GM12878 (cell line): Measurements from ENCODE around the gene BBS9. TPM values are rescaled to one million over a fixed set of nuclear protein-coding genes. Genes with fewer than 3 reads are reported as not detected.

Experiments used
- ATAC-seq: fragments of 200-7000 bp; cut with Tn5 transposase; 3 replicates; pipeline ENCODE4 v1.9.1; 2020; ENCODE audit warnings: mild to moderate bottlenecking, moderate library complexity
- BruUV-seq: library from RNA; stranded (reverse); fragments of 400-500 nt; replicated peaks from 2 replicates; lab custom pipeline; 2021; lab: Mats Ljungman, UMichigan
- CTCF ChIA-PET: fragments of 300-600 bp; sonication (Branson Sonifier 250); formaldehyde crosslinking; extraction: SDS; loops from one replicate; lab custom pipeline; 2021; ENCODE audit warnings: inconsistent platforms; lab: Yijun Ruan, JAX
- POLR2A ChIA-PET: fragments of 350-600 bp; formaldehyde crosslinking; extraction: SDS; loops from one replicate; lab custom pipeline; 2021; ENCODE audit warnings: inconsistent platforms; lab: Charles Lee
- RAD21 ChIA-PET: fragments of 300-600 bp; sonication (Branson Sonifier 250); formaldehyde crosslinking; loops from one replicate; lab custom pipeline; 2023; ENCODE audit warnings: antibody characterized with exemption; ENCODE audit not compliant: unreplicated experiment; lab: Charles Lee
- SMC1A ChIA-PET: fragments of 300-600 bp; sonication (Branson Sonifier 250); formaldehyde crosslinking; loops from one replicate; lab custom pipeline; 2023; ENCODE audit not compliant: unreplicated experiment, uncharacterized antibody; lab: Charles Lee
- DNase-seq: peaks from one replicate; pipeline ENCODE4 v3.0.0-alpha.2; 2011; ENCODE audit warnings: low read depth, low spot score
- FAIRE-seq: peaks from 3 replicates; lab custom pipeline; 2011; peaks lifted over from hg19 to GRCh38; lab: Jason Lieb, UNC
- H2AFZ ChIP-seq: 2 replicates; pipeline ENCODE4 v1.6.0; 2011; ENCODE audit warnings: low read depth, low read length, control low read depth; ENCODE audit not compliant: control insufficient read depth
- H3K27ac ChIP-seq: 2 replicates; pipeline ENCODE4 v1.5.1; 2011; ENCODE audit warnings: control low read depth; ENCODE audit not compliant: control insufficient read depth, insufficient read depth
- H3K27me3 ChIP-seq, 2 experiments: replicated peaks in 1 of 2; 2 replicates each; pipeline versions ENCODE4 v1.6.0 to v1.6.1; 2011; ENCODE audit warnings: low read length in 1 of 2; ENCODE audit not compliant: control insufficient read depth in 2 of 2, insufficient read depth in 2 of 2
- H3K36me3 ChIP-seq, 2 experiments: 2 replicates each; pipeline ENCODE4 v1.5.1; 2011; ENCODE audit warnings: low read length in 1 of 2; ENCODE audit not compliant: control insufficient read depth in 2 of 2, insufficient read depth in 2 of 2
- H3K4me1 ChIP-seq: 2 replicates; pipeline ENCODE4 v1.6.1; 2011; ENCODE audit warnings: mild to moderate bottlenecking, low read length, moderate library complexity, mixed read lengths; ENCODE audit not compliant: control insufficient read depth, insufficient read depth
- H3K4me2 ChIP-seq: 2 replicates; pipeline ENCODE4 v1.6.0; 2011; ENCODE audit warnings: control low read depth; ENCODE audit not compliant: control insufficient read depth, insufficient read depth
- H3K4me3 ChIP-seq: fragments of 200-600 bp; sonication (generic); 2 replicates; pipeline ENCODE4 v1.5.1; 2016
- H3K79me2 ChIP-seq: 2 replicates; pipeline ENCODE4 v1.6.0; 2011; ENCODE audit warnings: low read length; ENCODE audit not compliant: control insufficient read depth, insufficient read depth
- H3K9ac ChIP-seq: 2 replicates; pipeline ENCODE4 v1.8.0; 2011; ENCODE audit warnings: low read length, control low read depth, mixed read lengths; ENCODE audit not compliant: control insufficient read depth, insufficient read depth
- H3K9me3 ChIP-seq: replicated peaks from 3 replicates; pipeline ENCODE4 v1.5.1; 2011; ENCODE audit warnings: mild to moderate bottlenecking, low read length; ENCODE audit not compliant: control insufficient read depth, insufficient read depth
- H4K20me1 ChIP-seq: 2 replicates; pipeline ENCODE4 v1.6.0; 2011; ENCODE audit not compliant: control insufficient read depth, insufficient read depth
- ATF3 ChIP-seq: IDR thresholded peaks from 2 replicates; pipeline ENCODE4 v1.6.1; 2011; ENCODE audit warnings: low read depth, mild to moderate bottlenecking, low read length, moderate library complexity, borderline replicate concordance; ENCODE audit errors: extremely low read depth
- BMI1 ChIP-seq: fragments of 450-650 bp; IDR thresholded peaks from 2 replicates; pipeline ENCODE4 v1.6.1; 2016; ENCODE audit warnings: mild to moderate bottlenecking, moderate library complexity, borderline replicate concordance
- CEBPB ChIP-seq, 2 experiments: fragments of 150-350 bp in 1 of 2; IDR thresholded peaks; 2 replicates each; pipeline ENCODE4 v1.6.1; 2012 to 2014; ENCODE audit warnings: low read depth in 2 of 2, low read length in 2 of 2, borderline replicate concordance in 1 of 2, inconsistent platforms in 1 of 2
- CHD1 ChIP-seq: IDR thresholded peaks from 2 replicates; pipeline ENCODE4 v1.6.1; 2012; ENCODE audit warnings: low read depth, low read length, improper control_type of control experiment
- CHD2 ChIP-seq: IDR thresholded peaks from 2 replicates; pipeline ENCODE4 v1.6.1; 2011; ENCODE audit warnings: low read depth, low read length, improper control_type of control experiment, borderline replicate concordance
- E2F8 ChIP-seq: fragments of 450-650 bp; IDR thresholded peaks from 2 replicates; pipeline ENCODE4 v1.6.1; 2018; ENCODE audit warnings: mild to moderate bottlenecking, low read depth, moderate library complexity; ENCODE audit not compliant: partially characterized antibody
- HDAC2 ChIP-seq: fragments of 200-600 bp; sonication (generic); IDR thresholded peaks from 2 replicates; pipeline ENCODE4 v1.6.1; 2017
- NFIC ChIP-seq: IDR thresholded peaks from 2 replicates; pipeline ENCODE4 v1.6.1; 2012; ENCODE audit warnings: low read depth, mild to moderate bottlenecking, inconsistent platforms, low read length, moderate library complexity
- NR2F1 ChIP-seq: fragments of 450-650 bp; conservative IDR thresholded peaks from 2 replicates; pipeline ENCODE4 v1.6.1; 2017; ENCODE audit warnings: mild to moderate bottlenecking
- RB1 ChIP-seq: fragments of 450-650 bp; formaldehyde crosslinking; IDR thresholded peaks from 2 replicates; pipeline ENCODE4 v1.6.1; 2017; ENCODE audit warnings: mild to moderate bottlenecking, borderline replicate concordance
- YBX1 ChIP-seq: fragments of 450-650 bp; IDR thresholded peaks from 2 replicates; pipeline ENCODE4 v1.6.1; 2016; ENCODE audit warnings: antibody characterized with exemption
- ZBTB4 ChIP-seq: fragments of 450-650 bp; formaldehyde crosslinking; IDR thresholded peaks from 2 replicates; pipeline ENCODE4 v1.4.0; 2022; ENCODE audit warnings: mild to moderate bottlenecking, moderate library complexity
- WGBS: methylation state at CpG from one replicate; pipeline ENCODE4 v1.1.6; 2016; ENCODE audit warnings: low lambda C conversion rate; ENCODE audit not compliant: insufficient replicate concordance, insufficient coverage; ENCODE audit errors: missing lambda C conversion rate; 5-methylcytosine and 5-hydroxymethylcytosine counted together
- in situ Hi-C: fragments of 300-500 bp; cut with MboI; formaldehyde crosslinking; loops from 9 replicates; pipeline ENCODE4 v1.14.3; 2018; ENCODE audit warnings: mixed read lengths
- intact Hi-C: fragments of 100-400 bp; cut with micrococcal nuclease; formaldehyde crosslinking; loops from one replicate; pipeline ENCODE4 v1.14.2; 2022; ENCODE audit not compliant: unreplicated experiment
- polyA plus RNA-seq, 11 experiments: library from polyadenylated mRNA; depleted of rRNA in 4 of 11; unstranded in 6 of 11; stranded (reverse) in 5 of 11; fragments of >200 nt; fragmentation: Nextera tagmentation in 4 of 11; fragmentation: Illumina TruSeq in 1 of 11; extraction: Ambion mirVana in 4 of 11; extraction: Trizol in 1 of 11; gene quantifications; 1 replicate in 1 of 11; 2 replicates in 10 of 11; pipeline versions ENCODE4 v1.2.1 to v1.2.3, GENCODE V29; 2011 to 2016; ENCODE audit warnings: inconsistent platforms in 2 of 11, missing spikeins in 2 of 11, low read depth in 1 of 11
- total RNA-seq, 4 experiments: library from RNA; depleted of rRNA in 3 of 4; stranded (reverse); fragments of >200 nt in 3 of 4; fragmentation: Illumina TruSeq in 1 of 4; extraction: Trizol in 1 of 4; gene quantifications; 2 replicates each; pipeline versions ENCODE4 v1.2.1 to v1.2.3, GENCODE V29; 2013 to 2021

Gene BBS9
- total and polyA plus RNA-seq, 10 of the 15 experiments (the other 5 are each of a cell fraction or from before 2014, with no cell fraction given): 1.2 to 5.6 (median 2.3) TPM

- Histone ChIP-seq H4K20me1 (no peaks in the 10 kb centered on the region), H3K9ac (no peak overlapping the region), H3K4me1 (peaks cover 11% of the 10 kb centered on the region; the same call in 1 of the 2 replicates), H3K36me3 (no peaks in the 10 kb centered on the region), H3K4me3 (no peak overlapping the region), H2AFZ (no peak overlapping the region), H3K79me2 (peaks cover 25% of the 10 kb centered on the region), H3K4me2 (no peak overlapping the region), H3K9me3 (no peaks in the 10 kb centered on the region), H3K27ac (no peak overlapping the region), H3K27me3 (no peaks in the 10 kb centered on the region; a peak in 1 of 4 replicates)
- ATAC-seq (no peak), FAIRE-seq (no peak), DNase-seq (no peak)
- ChIA-PET SMC1A (no interaction called here), CTCF (no interaction called here), POLR2A (no interaction called here), RAD21 (no interaction called here)
- TF ChIP-seq BMI1: no peak
- no peak for TF ChIP-seq CHD1
- TF ChIP-seq HDAC2: no peak
- no peak for TF ChIP-seq E2F8
- in situ Hi-C loops: no loop called here
- no TSS peak for BruUV-seq
- 2% methylated on average over 3 of the region's 3 CpGs for WGBS
- intact Hi-C loops: no loop called here
Observed at GRCh38 chr7:33111614-33112013, 17.8 kb upstream of the BBS9 start.

GRCh38 chr7:33114976-33115375 is 14.4 kb upstream of the BBS9 start:
- no peaks in the 10 kb centered on the region for H3K36me3 ChIP-seq
- SMC1A ChIA-PET: no interaction called here
- BruUV-seq: no TSS peak
- ATAC-seq (no peak), FAIRE-seq (no peak), DNase-seq (no peak)
- no peaks in the 10 kb centered on the region for H3K9me3 ChIP-seq
- no peak overlapping the region for H3K4me2 ChIP-seq
- no peak for TF ChIP-seq NR2F1
- TF ChIP-seq ATF3: no peak
- no peak for TF ChIP-seq ZBTB4 (CRISPR knock-in tag)
- no peak for TF ChIP-seq NFIC
- TF ChIP-seq YBX1: no peak
- no peak for TF ChIP-seq CEBPB (IDR thresholded peaks at IDR 0.05; ENCODE audit: borderline replicate concordance in 1 of 2, low read depth in 2 of 2, low read length in 2 of 2)
- TF ChIP-seq CHD2: no peak
- TF ChIP-seq BMI1: no peak
- no peak for TF ChIP-seq RB1
- TF ChIP-seq, all 136 proteins: peak for 0
- Histone ChIP-seq H3K4me3 (no peak overlapping the region), H3K79me2 (no peaks in the 10 kb centered on the region), H3K27ac (no peak overlapping the region), H2AFZ (no peak overlapping the region), H4K20me1 (no peaks in the 10 kb centered on the region), H3K9ac (no peak overlapping the region), H3K4me1 (no peaks in the 10 kb centered on the region), H3K27me3 (no peaks in the 10 kb centered on the region; a peak in 1 of 4 replicates)
- POLR2A ChIA-PET: no interaction called here
- RAD21 ChIA-PET: no interaction called here
- intact Hi-C loops (no loop called here), in situ Hi-C loops (no loop called here)
- CTCF ChIA-PET: no interaction called here
